ENCODE measurements around the gene HPS1.

DNA sequence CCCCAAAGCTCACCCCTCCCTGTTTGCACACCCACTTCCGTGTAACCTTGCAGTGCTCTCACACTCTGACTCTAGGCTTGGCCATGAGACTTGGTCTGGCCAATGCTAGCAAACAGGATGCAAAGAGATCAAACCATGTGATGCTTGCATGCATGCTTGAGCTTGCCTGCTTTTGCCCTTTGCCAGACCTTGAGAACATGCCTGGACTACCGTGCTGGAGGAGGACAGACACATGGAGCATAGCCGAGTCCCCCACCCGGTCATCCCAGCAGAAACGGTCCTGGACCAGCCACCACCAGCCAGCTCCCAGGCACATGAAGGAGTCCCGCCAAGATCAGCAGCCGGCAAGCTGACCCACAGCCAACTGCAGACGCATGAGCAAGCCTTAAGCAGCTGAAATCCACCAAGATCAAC is 55.1 kb downstream of the HPS1 start:
- TF ChIP-seq, protein P1, sequence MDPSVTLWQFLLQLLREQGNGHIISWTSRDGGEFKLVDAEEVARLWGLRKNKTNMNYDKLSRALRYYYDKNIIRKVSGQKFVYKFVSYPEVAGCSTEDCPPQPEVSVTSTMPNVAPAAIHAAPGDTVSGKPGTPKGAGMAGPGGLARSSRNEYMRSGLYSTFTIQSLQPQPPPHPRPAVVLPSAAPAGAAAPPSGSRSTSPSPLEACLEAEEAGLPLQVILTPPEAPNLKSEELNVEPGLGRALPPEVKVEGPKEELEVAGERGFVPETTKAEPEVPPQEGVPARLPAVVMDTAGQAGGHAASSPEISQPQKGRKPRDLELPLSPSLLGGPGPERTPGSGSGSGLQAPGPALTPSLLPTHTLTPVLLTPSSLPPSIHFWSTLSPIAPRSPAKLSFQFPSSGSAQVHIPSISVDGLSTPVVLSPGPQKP (IDR thresholded peaks at IDR 0.05; ENCODE audit: borderline replicate concordance, low read depth, low read length) = no peak
- TF ChIP-seq, protein P2, sequence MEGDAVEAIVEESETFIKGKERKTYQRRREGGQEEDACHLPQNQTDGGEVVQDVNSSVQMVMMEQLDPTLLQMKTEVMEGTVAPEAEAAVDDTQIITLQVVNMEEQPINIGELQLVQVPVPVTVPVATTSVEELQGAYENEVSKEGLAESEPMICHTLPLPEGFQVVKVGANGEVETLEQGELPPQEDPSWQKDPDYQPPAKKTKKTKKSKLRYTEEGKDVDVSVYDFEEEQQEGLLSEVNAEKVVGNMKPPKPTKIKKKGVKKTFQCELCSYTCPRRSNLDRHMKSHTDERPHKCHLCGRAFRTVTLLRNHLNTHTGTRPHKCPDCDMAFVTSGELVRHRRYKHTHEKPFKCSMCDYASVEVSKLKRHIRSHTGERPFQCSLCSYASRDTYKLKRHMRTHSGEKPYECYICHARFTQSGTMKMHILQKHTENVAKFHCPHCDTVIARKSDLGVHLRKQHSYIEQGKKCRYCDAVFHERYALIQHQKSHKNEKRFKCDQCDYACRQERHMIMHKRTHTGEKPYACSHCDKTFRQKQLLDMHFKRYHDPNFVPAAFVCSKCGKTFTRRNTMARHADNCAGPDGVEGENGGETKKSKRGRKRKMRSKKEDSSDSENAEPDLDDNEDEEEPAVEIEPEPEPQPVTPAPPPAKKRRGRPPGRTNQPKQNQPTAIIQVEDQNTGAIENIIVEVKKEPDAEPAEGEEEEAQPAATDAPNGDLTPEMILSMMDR (conservative IDR thresholded peaks at IDR 0.05; ENCODE audit: low read depth, low read length) = no peak
- no peak for TF ChIP-seq MAZ (IDR thresholded peaks at IDR 0.05; ENCODE audit: borderline replicate concordance, low read depth, low read length)
- TF ChIP-seq NFE2L2 (IDR thresholded peaks at IDR 0.05; ENCODE audit: low read depth, low read length) = no peak
- TF ChIP-seq CHD1 (IDR thresholded peaks at IDR 0.05; ENCODE audit: low read depth, low read length) = no peak
- no peak for TF ChIP-seq POLR2A (IDR thresholded peaks at IDR 0.05; ENCODE audit: low read depth, low read length)
- no peak for TF ChIP-seq BHLHE40 (IDR thresholded peaks at IDR 0.05; ENCODE audit: low read depth, low read length)
- no peak for TF ChIP-seq RAD21 (IDR thresholded peaks at IDR 0.05; ENCODE audit: low read length)
- TF ChIP-seq, protein P3, sequence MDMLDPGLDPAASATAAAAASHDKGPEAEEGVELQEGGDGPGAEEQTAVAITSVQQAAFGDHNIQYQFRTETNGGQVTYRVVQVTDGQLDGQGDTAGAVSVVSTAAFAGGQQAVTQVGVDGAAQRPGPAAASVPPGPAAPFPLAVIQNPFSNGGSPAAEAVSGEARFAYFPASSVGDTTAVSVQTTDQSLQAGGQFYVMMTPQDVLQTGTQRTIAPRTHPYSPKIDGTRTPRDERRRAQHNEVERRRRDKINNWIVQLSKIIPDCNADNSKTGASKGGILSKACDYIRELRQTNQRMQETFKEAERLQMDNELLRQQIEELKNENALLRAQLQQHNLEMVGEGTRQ (IDR thresholded peaks at IDR 0.05; ENCODE audit: low read depth, low read length) = no peak
- no peak for TF ChIP-seq SMC3 (IDR thresholded peaks at IDR 0.05; ENCODE audit: low read depth, low read length)
- TF ChIP-seq CEBPB (IDR thresholded peaks at IDR 0.05; ENCODE audit: low read depth, low read length) = no peak
- TF ChIP-seq RFX5 (IDR thresholded peaks at IDR 0.05; ENCODE audit: low read depth, low read length) = no peak
- TF ChIP-seq FOS (IDR thresholded peaks at IDR 0.05; ENCODE audit: low read depth, low read length) = no peak

Data from IMR-90 (cell line).